Stomach smooth muscle (tissue), 2 donors: ENCODE results near the gene PPP2R5C.
A peak's percentile ranks its signal among the peaks of the same experiment; 100 is the strongest.

ENCODE experiments used
- H3K27ac ChIP-seq: one replicate; pipeline ENCODE4 v1.7.0; 2013; ENCODE audit warnings: mild to moderate bottlenecking, low read length, inconsistent platforms
- H3K27me3 ChIP-seq, 2 donors: one replicate each; pipeline ENCODE4 v1.7.0; 2013; ENCODE audit warnings: low read length in 2 of 2; ENCODE audit not compliant: insufficient read depth in 2 of 2, control insufficient read depth in 1 of 2
- H3K36me3 ChIP-seq, 2 donors: one replicate each; pipeline ENCODE4 v1.7.0; 2013; ENCODE audit warnings: low read length in 2 of 2; ENCODE audit not compliant: control insufficient read depth in 2 of 2, insufficient read depth in 2 of 2
- H3K4me1 ChIP-seq: one replicate; pipeline ENCODE4 v1.7.0; 2013; ENCODE audit warnings: low read length; ENCODE audit not compliant: control insufficient read depth, insufficient read depth
- H3K4me3 ChIP-seq, 2 donors: one replicate each; pipeline ENCODE4 v1.7.0; 2013; ENCODE audit warnings: low read length in 2 of 2
- H3K9ac ChIP-seq, 2 donors: one replicate each; pipeline ENCODE4 v1.7.0; 2013; ENCODE audit warnings: low read length in 2 of 2, mild to moderate bottlenecking in 1 of 2
- H3K9me3 ChIP-seq, 2 donors: one replicate each; pipeline ENCODE4 v1.7.0; 2013; ENCODE audit warnings: low read length in 2 of 2; ENCODE audit not compliant: control insufficient read depth in 2 of 2
- donor health status: healthy.
- donor health status: Pancreatic carcinoma.

PPP2R5C gene

GRCh38 chr14:101808894-101809670 is 47.6 kb downstream of the PPP2R5C start:
- peak overlapping the region; percentile 91 to 99 for H3K9ac ChIP-seq
- peak overlapping the region; percentile 100 for H3K27ac ChIP-seq

DNA sequence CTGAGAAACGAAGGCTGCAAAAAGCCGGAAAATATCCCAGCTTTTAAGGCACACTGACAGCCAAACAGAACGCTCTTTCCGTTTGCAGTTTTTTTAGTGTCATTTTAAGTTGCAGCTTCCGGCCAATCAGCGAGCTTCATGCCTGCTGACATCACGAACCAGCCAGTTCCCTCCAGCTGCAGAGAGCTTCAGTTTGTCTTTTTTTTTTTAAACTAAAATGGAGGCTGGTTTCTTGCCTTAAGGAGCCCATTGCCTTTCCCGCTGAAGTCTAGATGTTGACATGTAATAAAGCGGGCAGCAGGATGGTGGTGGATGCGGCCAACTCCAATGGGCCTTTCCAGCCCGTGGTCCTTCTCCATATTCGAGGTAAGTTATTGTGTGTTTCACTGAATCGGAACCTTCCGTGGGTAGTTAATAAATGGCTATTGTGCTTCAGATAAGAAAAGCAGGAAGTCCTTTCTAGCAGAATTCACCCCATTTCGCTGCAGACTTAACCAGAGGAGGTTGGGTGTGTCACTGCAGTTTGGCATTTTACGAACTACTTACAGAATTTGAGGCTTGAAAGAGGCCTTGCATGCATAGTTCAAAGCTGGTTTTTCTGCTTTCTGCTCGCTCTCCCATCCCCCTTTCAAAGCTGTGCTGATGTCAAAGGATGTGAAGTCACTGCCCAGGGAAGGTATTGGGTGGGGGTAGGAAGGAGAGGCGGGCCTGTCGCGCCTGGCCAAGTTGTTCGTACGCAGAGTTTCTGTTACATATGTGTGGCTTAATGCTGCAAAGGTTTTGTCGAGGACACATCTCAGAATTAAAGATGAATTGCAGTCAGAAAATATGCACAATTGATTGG is 48.4 kb downstream of the PPP2R5C start:
- H3K27me3 ChIP-seq: no peaks in the 10 kb centered on the region
- H3K9ac ChIP-seq: peak overlapping the region; percentile 91 to 99
- H3K36me3 ChIP-seq: peaks cover 0 to 2% of the 10 kb centered on the region in 2 donors
- H3K4me1 ChIP-seq: peaks cover 24% of the 10 kb centered on the region
- H3K9me3 ChIP-seq: no peaks in the 10 kb centered on the region
- H3K4me3 ChIP-seq: peak overlapping the region; percentile 84 to 92
- H3K27ac ChIP-seq: peak overlapping the region; percentile 100

More at GRCh38 chr14:101808894-101809670, 47.6 kb downstream of the PPP2R5C start:
- Histone ChIP-seq H3K4me1 (peaks cover 24% of the 10 kb centered on the region), H3K4me3 (peak overlapping the region; percentile 84 to 92), H3K9me3 (no peaks in the 10 kb centered on the region), H3K27me3 (no peaks in the 10 kb centered on the region), H3K36me3 (no peaks in the 10 kb centered on the region)

DNA sequence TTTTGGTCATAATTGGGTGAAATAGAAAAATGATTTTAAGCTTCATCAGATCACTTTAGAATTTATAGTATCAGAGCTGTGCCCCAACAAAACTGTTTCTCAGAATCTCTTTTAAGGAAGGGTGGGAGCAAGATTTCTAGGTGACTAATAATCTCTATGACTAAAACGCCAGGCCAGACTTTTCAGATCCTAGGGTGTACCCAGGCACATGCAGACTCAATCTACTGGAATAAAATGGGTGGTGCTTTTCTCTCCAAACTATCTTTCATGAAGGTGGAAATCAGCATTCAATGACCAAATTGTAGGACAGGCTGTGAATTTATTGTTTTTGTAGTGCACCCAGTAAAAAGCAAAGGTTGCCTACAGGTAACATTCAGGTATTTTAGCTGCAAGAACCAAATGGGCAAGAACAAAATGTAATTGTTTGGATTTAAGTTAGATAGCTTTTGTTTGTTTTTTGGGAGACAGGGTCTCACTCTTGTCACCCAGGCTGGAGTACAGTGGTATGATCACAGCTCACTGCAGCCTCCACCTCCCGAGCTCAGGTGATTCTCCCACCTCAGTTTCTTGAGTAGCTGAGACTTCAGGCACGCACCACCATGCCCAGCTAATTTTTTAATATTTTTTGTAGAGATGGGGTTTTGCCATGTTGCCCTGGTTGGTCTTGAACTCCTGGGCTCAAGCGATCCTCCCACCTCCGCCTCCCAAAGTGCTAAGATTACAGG is 49.5 kb downstream of the PPP2R5C start:
- Histone ChIP-seq H3K4me1 (peaks cover 24% of the 10 kb centered on the region), H3K36me3 (peaks cover 0 to 4% of the 10 kb centered on the region in 2 donors), H3K27ac (peak overlapping the region; percentile 100), H3K4me3 (peak overlapping the region; percentile 84 to 92), H3K9ac (peak overlapping the region; percentile 91 to 99), H3K27me3 (no peaks in the 10 kb centered on the region), H3K9me3 (no peaks in the 10 kb centered on the region)

- H3K4me3 ChIP-seq: no peak overlapping the region
- no peaks in the 10 kb centered on the region for H3K27me3 ChIP-seq
- H3K9ac ChIP-seq: peak overlapping the region in 1 of 2 donors; percentile 14
- no peaks in the 10 kb centered on the region for H3K9me3 ChIP-seq
- H3K27ac ChIP-seq: no peak overlapping the region
- peaks cover 24% of the 10 kb centered on the region for H3K4me1 ChIP-seq
- peaks cover 0 to 4% of the 10 kb centered on the region in 2 donors for H3K36me3 ChIP-seq
Observed at GRCh38 chr14:101812071-101812470, 50.6 kb downstream of the PPP2R5C start.

- peak overlapping the region in 1 of 2 donors; percentile 7 for H3K9ac ChIP-seq
- peaks cover 24% of the 10 kb centered on the region for H3K4me1 ChIP-seq
- peak overlapping the region; percentile 33 for H3K27ac ChIP-seq
Observed at GRCh38 chr14:101813171-101813759, 51.8 kb downstream of the PPP2R5C start.

DNA sequence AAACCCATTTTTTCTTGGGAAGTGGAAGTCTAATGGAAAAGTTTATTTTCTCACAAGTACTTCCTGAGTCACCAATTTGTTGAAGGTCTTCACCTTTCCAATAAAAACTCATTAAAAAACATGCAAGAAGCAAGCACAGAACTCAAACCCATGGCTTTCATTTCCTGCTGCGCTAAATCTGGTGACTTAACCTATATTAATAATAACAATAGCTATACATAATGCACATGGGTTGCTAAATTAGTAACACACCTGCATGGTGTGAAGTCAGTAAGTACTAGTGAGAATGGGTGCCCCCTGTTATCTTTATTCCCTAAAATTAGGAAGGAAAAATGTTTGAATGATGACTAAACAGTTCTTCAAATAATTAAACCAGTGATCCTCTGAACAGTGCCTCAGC is 52.3 kb downstream of the PPP2R5C start:
- H3K27ac ChIP-seq: peak overlapping the region; percentile 33
- H3K27me3 ChIP-seq: no peaks in the 10 kb centered on the region
- H3K4me1 ChIP-seq: peaks cover 25% of the 10 kb centered on the region
- H3K9me3 ChIP-seq: no peaks in the 10 kb centered on the region
- no peak overlapping the region for H3K9ac ChIP-seq
- H3K4me3 ChIP-seq: no peak overlapping the region
- H3K36me3 ChIP-seq: peaks cover 0 to 5% of the 10 kb centered on the region in 2 donors

More at GRCh38 chr14:101813171-101813759, 51.8 kb downstream of the PPP2R5C start:
- Histone ChIP-seq H3K9me3 (no peaks in the 10 kb centered on the region), H3K4me3 (peak overlapping the region in 1 of 2 donors; percentile 17), H3K36me3 (peaks cover 0 to 4% of the 10 kb centered on the region in 2 donors), H3K27me3 (no peaks in the 10 kb centered on the region)

DNA sequence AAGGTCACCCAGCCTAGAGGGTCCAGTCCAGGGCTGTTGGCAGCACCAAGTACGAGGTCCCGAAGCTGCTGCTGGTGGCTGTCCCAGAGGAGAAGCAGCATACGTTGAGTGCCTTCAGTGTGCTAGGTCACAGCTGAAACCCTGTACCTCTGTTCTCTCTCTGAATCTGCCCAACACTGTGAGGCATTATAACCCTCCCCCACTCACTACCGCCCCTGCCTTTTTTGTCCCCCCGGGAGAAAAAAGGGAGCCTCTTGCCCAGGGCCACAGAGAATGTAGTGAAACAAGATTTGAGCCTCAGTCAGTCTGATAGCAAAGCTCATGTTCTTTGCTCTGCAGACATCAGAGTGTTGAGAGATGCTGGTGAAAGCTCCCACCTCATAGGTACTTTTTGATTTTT is 53.4 kb downstream of the PPP2R5C start:
- H3K4me3 ChIP-seq: no peak overlapping the region
- H3K36me3 ChIP-seq: peaks cover 0 to 10% of the 10 kb centered on the region in 2 donors
- H3K9me3 ChIP-seq: no peaks in the 10 kb centered on the region
- H3K9ac ChIP-seq: no peak overlapping the region
- H3K27me3 ChIP-seq: no peaks in the 10 kb centered on the region
- peak overlapping the region; percentile 2 for H3K27ac ChIP-seq
- H3K4me1 ChIP-seq: peaks cover 28% of the 10 kb centered on the region

GRCh38 chr14:101815994-101816393 is 54.5 kb downstream of the PPP2R5C start:
- Histone ChIP-seq H3K36me3 (peaks cover 0 to 13% of the 10 kb centered on the region in 2 donors), H3K27me3 (no peaks in the 10 kb centered on the region), H3K4me3 (no peak overlapping the region), H3K27ac (no peak overlapping the region), H3K9me3 (no peaks in the 10 kb centered on the region), H3K4me1 (peaks cover 27% of the 10 kb centered on the region), H3K9ac (no peak overlapping the region)

- Histone ChIP-seq H3K4me3 (no peak overlapping the region), H3K9me3 (no peaks in the 10 kb centered on the region), H3K36me3 (peaks cover 0 to 13% of the 10 kb centered on the region in 2 donors), H3K27me3 (no peaks in the 10 kb centered on the region), H3K9ac (no peak overlapping the region), H3K27ac (no peak overlapping the region), H3K4me1 (peaks cover 15% of the 10 kb centered on the region)
Observed at GRCh38 chr14:101817501-101818001, 56.0 kb downstream of the PPP2R5C start.
